Brain microvascular endothelial cell (primary cell): ENCODE measurements around the gene KRTAP2-4.
"Not testable (repeated sequence)": the region's sequence is repeated elsewhere in the genome, so short reads cannot be mapped to it uniquely, and the experiment has no call there.

Source experiments
- DNase-seq: peaks from one replicate; pipeline ENCODE4 v3.0.0-alpha.2; 2020
- H3K27ac ChIP-seq: fragments of 250-450 bp; sonication (Bioruptor Pico); 2 replicates; pipeline ENCODE4 v1.5.1; 2020; ENCODE audit warnings: mild to moderate bottlenecking, moderate library complexity
- H3K27me3 ChIP-seq: fragments of 250-450 bp; sonication (Bioruptor Pico); replicated peaks from 2 replicates; pipeline ENCODE4 v1.5.1; 2020; ENCODE audit warnings: mild to moderate bottlenecking
- H3K36me3 ChIP-seq: fragments of 250-450 bp; sonication (Bioruptor Pico); replicated peaks from 2 replicates; pipeline ENCODE4 v1.5.1; 2020; ENCODE audit warnings: mild to moderate bottlenecking
- H3K4me3 ChIP-seq: 2 replicates; pipeline ENCODE4 v1.5.1; 2011; ENCODE audit warnings: low read depth, mild to moderate bottlenecking, control low read depth, low read length, moderate library complexity
- in situ Hi-C: cut with HindIII; loops from 2 replicates; pipeline ENCODE4 v1.10.0; 2017; ENCODE audit warnings: low sequenced_read_pairs, low pct_ligation_motif_present
- TF ChIP-seq, protein P1 (sequence below): IDR thresholded peaks from 2 replicates; pipeline ENCODE4 v1.5.1; 2011; ENCODE audit warnings: low read depth, mild to moderate bottlenecking, moderate library complexity, low read length, control low read depth, inconsistent platforms; ENCODE audit errors: missing control alignments

Gene KRTAP2-4

DNA sequence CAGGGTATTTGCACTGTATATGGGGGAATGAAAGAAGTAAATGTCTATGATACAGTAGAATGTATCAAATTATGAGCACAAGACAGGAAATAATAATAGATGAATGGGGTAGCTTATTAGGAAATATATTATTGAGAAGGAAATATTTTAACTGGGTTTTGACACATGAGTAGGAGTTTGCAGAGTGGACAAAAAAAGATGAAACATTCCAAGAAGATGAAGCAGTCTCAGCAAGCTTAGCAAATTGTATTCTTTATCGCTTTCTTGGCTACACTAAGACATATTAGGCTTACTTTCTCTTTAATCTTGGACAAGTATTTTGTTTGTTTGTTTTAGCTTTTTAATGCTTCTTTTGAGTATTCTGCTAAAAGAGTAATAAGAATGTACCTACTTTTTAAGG, 38.2 kb upstream of the KRTAP2-4 start:
- no peak overlapping the region for H3K27ac ChIP-seq
- H3K36me3 ChIP-seq = no peaks in the 10 kb centered on the region
- H3K27me3 ChIP-seq = no peaks in the 10 kb centered on the region
- TF ChIP-seq, protein P1, sequence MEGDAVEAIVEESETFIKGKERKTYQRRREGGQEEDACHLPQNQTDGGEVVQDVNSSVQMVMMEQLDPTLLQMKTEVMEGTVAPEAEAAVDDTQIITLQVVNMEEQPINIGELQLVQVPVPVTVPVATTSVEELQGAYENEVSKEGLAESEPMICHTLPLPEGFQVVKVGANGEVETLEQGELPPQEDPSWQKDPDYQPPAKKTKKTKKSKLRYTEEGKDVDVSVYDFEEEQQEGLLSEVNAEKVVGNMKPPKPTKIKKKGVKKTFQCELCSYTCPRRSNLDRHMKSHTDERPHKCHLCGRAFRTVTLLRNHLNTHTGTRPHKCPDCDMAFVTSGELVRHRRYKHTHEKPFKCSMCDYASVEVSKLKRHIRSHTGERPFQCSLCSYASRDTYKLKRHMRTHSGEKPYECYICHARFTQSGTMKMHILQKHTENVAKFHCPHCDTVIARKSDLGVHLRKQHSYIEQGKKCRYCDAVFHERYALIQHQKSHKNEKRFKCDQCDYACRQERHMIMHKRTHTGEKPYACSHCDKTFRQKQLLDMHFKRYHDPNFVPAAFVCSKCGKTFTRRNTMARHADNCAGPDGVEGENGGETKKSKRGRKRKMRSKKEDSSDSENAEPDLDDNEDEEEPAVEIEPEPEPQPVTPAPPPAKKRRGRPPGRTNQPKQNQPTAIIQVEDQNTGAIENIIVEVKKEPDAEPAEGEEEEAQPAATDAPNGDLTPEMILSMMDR = no peak
- no peak for DNase-seq
- no peak overlapping the region for H3K4me3 ChIP-seq
- in situ Hi-C loops = no loop called here

DNA sequence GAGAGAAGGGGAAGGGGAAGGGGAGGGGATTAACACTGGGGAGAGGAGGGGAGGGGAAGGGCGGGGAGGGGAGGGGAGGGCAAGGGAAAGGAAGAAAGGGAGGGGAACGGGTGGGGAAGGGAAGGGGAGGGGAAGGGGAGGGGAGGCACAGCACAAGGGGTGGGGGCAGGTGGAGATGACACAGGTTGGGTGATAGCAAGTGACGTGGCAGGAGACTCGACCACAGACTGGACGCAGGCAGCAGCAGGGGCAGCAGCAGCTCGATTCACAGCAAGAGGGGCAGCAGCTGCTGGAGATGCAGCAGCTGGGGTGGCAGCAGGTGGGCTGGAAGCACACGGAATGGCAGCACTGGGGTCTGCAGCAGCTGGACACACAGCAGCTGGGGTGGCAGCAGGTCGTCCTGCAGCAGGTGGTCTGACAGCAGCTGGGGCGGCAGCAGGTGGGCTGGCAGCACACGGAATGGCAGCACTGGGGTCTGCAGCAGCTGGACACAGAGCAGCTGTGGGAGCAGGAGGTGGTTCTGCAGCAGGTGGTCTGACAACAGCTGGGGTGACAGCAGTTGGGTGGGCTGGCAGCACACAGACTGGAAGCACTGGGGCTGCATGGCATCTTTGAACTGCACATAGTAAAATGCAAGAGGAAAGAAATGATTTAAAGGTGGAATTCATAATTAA, 36.0 kb upstream of the KRTAP2-4 start, which contains the start of gene KRTAP4-16:
Gene KRTAP4-16, minus strand, starts transcription at position 624 of the 674 bp plus-strand sequence. Its CDS starts 0 bp downstream, at position 624.
- TF ChIP-seq, protein P1 = no peak

DNA sequence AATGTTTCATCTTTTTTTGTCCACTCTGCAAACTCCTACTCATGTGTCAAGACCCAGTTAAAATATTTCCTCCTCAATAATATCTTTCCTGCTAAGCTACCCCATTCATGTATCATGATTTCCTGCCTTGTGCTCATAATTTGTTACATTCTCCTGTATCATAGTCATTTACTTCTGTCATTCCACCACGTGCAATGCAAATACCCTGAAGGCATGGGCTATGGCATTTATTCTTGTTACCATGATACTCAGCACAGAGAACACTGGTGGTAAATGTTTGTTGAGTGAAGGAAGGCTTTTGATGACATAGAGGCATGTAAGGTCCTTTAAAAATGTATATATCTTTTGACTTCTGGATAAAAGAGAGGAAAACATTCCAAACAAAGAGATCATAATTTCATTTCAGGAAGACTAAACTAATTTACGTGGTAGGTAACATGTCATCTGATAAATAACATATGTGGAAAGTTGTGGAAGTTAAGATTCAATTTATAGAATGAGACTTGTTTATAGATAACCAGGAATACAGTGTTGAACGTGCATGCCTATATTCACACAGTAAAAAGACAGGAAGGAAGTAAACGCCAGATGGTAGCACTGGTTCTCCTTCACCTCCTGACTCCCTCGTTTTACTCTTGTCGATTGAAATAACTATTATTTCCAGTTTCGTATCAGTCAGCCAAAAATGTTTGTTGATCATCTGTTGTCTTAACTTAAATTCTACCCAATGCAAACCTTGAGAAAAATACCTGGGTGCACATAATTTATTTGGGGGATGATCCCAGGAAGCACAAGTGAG, 34.2 kb upstream of the KRTAP2-4 start:
- in situ Hi-C loops, H3K4me3 ChIP-seq, H3K27me3 ChIP-seq, H3K36me3 ChIP-seq: not testable (repeated sequence)
- H3K27ac ChIP-seq = peak overlapping the region; percentile 7
- peak; percentile 60 for DNase-seq

More for the DNA sequence above, 36.0 kb upstream of the KRTAP2-4 start, which contains the start of gene KRTAP4-16:
- no peaks in the 10 kb centered on the region for H3K27me3 ChIP-seq
- no peaks in the 10 kb centered on the region for H3K36me3 ChIP-seq
- in situ Hi-C loops = no loop called here
- H3K27ac ChIP-seq = no peak within 1 kb of the TSS
- no peak for DNase-seq
- H3K4me3 ChIP-seq = no peak within 1 kb of the TSS

DNA sequence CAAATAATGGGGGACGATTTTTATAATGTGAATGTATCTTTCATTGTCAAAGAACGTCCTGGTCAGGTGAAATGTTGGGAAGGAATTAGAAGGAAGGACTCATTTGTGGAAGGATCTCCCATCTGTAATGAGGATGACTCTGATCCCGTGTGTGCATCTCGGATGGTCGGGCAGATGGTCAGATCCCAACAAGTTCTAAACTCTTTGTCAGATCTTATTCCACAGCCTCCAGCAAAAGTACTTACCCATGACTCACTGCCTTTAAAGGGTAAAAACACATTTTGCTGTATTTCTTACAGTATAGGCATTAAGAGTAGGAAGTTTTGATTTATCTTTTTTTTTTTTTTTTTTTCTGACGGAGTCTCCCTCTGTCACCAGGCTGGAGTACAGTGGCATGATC, 32.8 kb upstream of the KRTAP2-4 start:
- Histone ChIP-seq H3K27me3 (no peaks in the 10 kb centered on the region), H3K4me3 (no peak overlapping the region), H3K36me3 (no peaks in the 10 kb centered on the region), H3K27ac (peak overlapping the region; percentile 40)
- in situ Hi-C loops = no loop called here
- TF ChIP-seq, protein P1 = no peak
- DNase-seq = peak; percentile 23

DNA sequence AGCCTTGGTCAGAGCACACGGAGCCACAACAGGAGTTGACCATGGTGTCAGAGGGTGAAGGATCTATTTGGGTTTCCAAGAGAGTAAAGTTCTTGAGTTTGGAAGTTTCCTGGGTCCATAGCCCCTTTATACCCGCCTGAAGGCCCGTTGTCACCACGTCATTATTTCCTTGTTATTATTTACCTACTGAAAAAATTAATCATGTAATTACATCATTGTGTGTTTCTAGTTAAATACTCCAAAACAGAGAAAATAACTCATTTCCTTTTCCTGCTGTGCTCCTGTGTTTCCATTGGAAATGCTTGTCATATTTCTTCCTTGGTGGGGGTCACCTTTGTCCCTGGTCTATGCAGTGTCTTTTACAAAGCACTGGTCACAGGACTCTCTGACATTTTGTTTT, 32.4 kb upstream of the KRTAP2-4 start, which contains the start of gene KRTAP4-8:
Gene KRTAP4-8, minus strand, starts transcription at position 101 of the 400 bp plus-strand sequence. Its CDS starts 58 bp downstream, at position 43.
- Histone ChIP-seq H3K36me3 (no peaks in the 10 kb centered on the region), H3K27me3 (no peaks in the 10 kb centered on the region), H3K4me3 (no peak within 1 kb of the TSS), H3K27ac (peak within 1 kb of the TSS; percentile 40)
- no peak for DNase-seq
- in situ Hi-C loops = no loop called here
- TF ChIP-seq, protein P1 = no peak

DNA sequence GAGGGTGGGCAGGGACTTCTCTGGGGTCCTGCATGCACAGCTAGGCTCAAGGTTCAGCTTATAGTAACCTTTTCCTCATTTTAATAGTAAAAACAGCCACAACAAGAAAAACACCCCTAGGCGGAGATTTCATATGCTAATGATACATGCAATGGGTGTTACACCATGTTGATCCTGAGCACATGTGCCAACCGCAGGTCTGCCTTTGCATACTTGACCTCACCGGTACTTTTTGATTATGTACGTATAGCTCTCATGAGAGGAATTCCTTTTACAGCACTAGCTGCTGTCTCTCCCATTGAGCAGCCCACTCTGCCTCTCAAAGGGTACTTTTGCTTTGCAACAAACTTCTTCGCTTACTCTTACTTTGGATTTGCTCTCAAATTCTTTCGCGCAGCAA, 30.4 kb upstream of the KRTAP2-4 start:
- Histone ChIP-seq H3K36me3 (no peaks in the 10 kb centered on the region), H3K27me3 (no peaks in the 10 kb centered on the region), H3K4me3 (no peak overlapping the region), H3K27ac (no peak overlapping the region)
- no peak for DNase-seq
- in situ Hi-C loops = no loop called here
- TF ChIP-seq, protein P1 = no peak

DNA sequence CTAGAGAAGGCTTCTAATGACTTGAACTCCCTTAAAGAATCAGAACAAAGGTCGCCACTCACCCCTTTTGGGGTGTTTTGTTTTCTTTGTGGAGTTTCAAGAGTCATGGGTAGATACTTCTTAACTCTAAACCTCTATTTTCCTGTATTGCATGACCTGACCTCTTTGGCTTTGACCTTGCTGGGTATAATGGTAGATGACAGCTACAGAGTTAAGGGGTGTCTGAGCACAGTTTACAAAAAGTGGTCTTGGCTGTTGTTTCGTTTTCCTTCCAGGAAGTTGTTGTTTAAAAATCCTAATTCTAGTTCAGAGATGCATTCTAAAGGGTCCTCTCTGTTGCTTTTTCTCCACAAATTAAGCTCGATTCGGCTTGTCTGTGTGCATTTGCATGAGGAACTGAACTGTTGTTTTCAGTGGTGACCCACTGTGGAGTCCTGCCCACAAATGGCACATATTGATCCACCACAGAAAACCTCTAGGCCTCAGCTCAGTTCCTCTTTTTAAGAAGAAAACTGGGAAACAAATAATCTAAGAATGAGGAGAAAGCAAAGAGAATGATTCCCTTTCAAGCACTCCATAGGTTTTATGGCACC, 23.2 kb upstream of the KRTAP2-4 start:
- H3K27me3 ChIP-seq, DNase-seq, H3K27ac ChIP-seq, H3K4me3 ChIP-seq, in situ Hi-C loops, H3K36me3 ChIP-seq: not testable (repeated sequence)

DNA sequence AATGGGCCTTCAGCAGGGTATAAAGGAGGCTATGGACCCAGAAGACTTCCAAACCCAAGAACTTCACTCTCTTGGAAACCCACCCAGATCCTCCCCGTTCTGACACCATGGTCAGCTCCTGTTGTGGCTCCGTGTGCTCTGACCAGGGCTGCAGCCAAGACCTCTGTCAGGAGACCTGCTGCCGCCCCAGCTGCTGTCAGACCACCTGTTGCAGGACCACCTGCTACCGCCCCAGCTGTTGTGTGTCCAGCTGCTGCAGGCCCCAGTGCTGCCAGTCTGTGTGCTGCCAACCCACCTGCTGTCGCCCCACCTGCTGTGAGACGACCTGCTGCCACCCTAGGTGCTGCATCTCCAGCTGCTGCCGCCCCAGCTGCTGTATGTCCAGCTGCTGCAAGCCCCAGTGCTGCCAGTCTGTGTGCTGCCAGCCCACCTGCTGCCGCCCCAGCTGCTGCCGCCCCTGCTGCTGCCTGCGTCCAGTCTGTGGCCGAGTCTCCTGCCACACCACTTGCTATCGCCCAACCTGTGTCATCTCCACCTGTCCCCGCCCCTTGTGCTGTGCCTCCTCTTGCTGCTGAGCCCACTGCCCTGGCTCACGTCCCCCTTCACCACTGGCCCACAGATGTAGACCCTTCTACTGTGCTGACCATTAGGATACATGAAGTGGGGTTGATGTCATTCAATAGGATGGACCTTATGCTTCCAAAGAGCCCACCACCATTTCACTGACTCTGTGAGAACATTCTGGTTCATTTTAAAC, 18.6 kb upstream of the KRTAP2-4 start, which contains the start of gene KRTAP4-7:
Gene KRTAP4-7, plus strand, starts transcription at position 51 of the 757 bp plus-strand sequence. Its CDS starts 57 bp downstream, at position 108.
- DNase-seq, H3K27ac ChIP-seq, H3K4me3 ChIP-seq, H3K36me3 ChIP-seq, in situ Hi-C loops, H3K27me3 ChIP-seq: not testable (repeated sequence)
